NCI-H345 treated with DMSO at 0.1 percent for 48 hours (cell line): ENCODE measurements around the gene NAPEPLD.
"Not testable (repeated sequence)": the region's sequence is repeated elsewhere in the genome, so short reads cannot be mapped to it uniquely, and the experiment has no call there.

Source experiments
- DNase-seq: peaks from one replicate; lab custom pipeline; 2025; ENCODE audit not compliant: unreplicated experiment; lab: John Stamatoyannopoulos, UW

NAPEPLD gene

DNA sequence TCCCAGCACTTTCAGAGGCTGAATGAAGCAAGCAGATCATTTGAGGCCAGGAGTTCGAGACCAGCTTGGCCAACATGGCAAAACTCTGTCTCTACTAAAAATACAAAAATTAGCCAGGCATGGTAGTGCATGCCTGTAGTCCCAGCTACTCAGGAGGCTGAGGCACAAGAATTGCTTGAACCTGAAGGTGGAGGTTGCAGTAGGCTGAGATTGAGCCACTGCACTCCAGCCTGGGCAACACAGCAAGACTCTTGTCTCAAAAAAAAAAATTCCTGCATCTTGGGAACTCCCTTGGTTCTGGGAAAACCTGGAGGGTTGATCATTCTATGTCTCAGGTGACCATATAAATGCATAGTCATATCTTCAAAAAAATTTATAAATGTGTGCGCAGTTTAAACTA, 4.1 kb downstream of the NAPEPLD start:
- DNase-seq, result not testable (repeated sequence)

GRCh38 chr7:103143868-103144267, 5.0 kb downstream of the NAPEPLD start:
- no peak for DNase-seq

GRCh38 chr7:103142494-103142893, 6.4 kb downstream of the NAPEPLD start:
- DNase-seq, result no peak

- no peak for DNase-seq
Measured at GRCh38 chr7:103141753-103142404, 7.0 kb downstream of the NAPEPLD start.

- no peak for DNase-seq
Measured at GRCh38 chr7:103140685-103141084, 8.2 kb downstream of the NAPEPLD start.

DNA sequence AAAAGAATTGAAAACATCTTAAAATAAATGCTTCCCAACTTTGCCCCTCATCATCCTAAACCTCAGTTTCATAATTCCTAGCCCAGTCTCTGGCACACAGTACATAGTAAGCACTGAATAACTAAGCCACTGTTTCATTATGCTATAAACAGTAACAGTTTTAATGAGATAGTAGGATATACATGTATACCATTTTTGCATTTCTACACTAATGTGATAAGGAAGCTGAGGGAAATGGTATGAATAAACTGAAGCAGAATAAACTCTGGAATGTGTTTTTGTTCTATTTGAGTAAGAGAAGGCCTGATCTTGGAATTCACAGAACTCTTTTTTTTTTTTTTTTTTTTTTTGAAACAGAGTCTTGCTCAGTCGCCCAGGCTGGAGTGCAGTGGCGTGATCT, 8.8 kb downstream of the NAPEPLD start:
- no peak for DNase-seq

GRCh38 chr7:103134836-103135554, 13.9 kb downstream of the NAPEPLD start:
- DNase-seq, result no peak

- no peak for DNase-seq
Measured at GRCh38 chr7:103132995-103133688, 15.8 kb downstream of the NAPEPLD start.

GRCh38 chr7:103130901-103131624, 17.8 kb downstream of the NAPEPLD start:
- no peak for DNase-seq

DNA sequence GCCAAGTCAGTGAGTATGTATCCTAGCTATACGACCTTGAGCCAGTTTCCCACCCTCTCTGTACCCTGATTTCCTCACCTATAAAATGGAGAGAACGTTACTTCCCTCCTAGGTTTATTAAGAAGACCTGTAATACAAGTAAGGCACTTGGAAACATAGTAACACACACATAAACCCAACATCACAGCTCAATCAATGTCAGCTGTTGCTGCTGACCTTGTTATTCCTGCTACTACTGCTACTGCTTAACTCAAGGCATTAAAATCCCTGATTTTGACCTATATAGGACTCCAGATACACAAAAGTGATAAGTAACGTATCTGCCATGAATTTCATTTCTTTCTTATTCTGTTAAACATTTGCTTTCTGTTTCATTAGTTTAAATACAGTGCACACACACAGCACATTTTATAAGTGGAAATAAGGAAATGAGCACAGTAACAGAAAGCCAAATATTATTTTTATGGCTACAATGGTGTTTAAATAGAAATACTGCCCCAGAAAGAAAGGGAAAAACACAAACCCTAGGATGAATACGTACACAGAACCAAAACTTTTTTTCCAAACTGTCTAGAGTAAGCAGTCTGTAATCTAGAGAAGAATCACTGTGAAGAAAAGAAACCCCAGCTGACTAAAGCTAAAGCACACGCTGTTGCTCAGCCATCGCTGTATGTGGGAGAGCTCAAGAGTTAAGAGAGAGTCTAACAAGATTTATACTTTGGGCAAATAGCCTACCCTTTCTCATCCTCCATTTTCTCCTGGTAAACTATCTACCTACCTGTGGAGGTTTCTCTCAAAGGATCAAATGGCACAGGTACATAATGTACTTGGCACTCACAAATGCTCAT, 19.0 kb downstream of the NAPEPLD start:
- DNase-seq, result no peak

DNA sequence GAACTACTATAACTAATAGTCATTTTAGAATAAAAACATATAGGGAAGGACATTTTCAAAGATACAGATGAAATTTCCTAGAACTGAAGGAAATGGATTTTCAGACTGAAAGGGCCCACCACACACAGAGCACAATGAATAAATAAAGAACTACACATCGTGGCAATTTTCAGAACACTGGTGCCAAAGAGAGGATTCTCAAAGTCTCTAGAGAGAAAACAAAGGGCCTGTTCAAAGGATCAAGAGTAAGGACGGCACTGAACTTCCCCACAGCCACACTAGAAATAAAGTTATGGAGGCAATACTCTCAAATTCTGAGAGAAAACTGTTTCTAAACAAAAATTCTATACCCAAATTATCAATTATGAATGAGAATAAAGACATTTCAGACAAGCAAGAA, 21.9 kb downstream of the NAPEPLD start:
- no peak for DNase-seq

- DNase-seq, result no peak
Measured at GRCh38 chr7:103124429-103124979, 24.4 kb downstream of the NAPEPLD start.

- DNase-seq, result no peak
Measured at GRCh38 chr7:103123529-103123928, 25.4 kb downstream of the NAPEPLD start.

GRCh38 chr7:103121641-103122040, 27.3 kb downstream of the NAPEPLD start:
- no peak for DNase-seq

- no peak for DNase-seq
Measured at GRCh38 chr7:103120362-103120761, 28.5 kb downstream of the NAPEPLD start.

DNA sequence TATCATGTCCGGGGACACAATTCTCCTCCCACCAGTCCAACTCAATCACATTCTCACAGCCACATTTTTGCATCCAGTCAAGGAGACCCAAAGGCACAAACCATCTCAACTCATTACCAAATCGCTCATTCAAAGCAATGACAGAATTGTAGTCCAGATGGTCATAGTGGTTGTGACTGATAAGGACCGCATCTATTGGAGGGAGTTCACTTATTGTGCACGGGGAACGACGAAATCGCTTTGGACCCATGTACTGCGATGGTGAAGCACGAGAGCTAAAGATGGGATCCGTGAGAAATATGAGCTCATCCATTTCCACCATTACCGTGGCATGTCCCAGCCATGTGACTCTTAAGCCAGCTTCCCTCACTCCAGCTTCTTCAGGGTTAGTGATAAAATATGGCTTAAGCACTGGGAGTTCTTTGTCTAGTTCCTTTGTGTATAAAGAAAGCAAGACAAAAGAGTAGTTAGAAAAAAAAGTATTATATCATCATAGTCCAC, 29.1 kb downstream of the NAPEPLD start:
- DNase-seq, result no peak

- no peak for DNase-seq
Measured at GRCh38 chr7:103117465-103117864, 31.4 kb downstream of the NAPEPLD start.

DNA sequence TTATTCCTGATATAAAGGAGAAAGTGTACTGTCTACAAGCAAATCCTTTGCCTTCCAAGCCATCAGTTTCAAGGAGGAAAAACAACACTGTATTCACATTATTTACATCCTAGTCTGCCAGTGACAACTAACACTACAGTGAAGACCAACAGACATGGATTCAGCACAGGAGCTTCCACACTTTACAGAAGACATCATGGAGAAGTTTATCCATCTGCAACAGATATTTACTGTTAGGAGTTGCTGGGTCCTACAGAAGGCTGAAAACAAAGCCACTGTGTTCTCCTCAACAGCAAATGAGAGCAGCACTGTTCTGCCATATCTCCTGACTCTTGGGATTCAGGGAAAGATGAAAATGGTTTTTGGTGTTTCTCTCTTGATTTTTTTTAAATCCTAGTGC, 31.9 kb downstream of the NAPEPLD start:
- DNase-seq, result no peak

DNA sequence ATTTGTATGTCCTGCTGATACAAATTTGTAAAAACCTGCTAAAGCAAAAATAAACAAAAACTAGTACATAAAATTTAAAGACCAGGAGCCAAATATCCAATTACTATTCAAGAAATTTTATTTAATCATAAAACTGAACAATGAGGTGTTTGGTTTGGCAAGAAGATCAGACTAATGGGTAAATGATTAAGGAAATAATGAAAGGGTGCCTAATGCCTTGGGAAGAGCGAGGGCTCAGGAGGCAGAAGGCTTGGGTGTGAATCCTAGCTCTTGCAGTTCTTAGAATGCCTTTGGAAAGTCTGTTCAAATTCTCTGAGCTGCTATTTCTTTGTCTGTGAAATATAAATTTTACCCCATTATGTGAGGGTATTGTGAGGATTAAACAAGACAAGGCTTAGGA, 32.4 kb downstream of the NAPEPLD start:
- no peak for DNase-seq

- DNase-seq, result no peak
Measured at GRCh38 chr7:103115771-103116170, 33.1 kb downstream of the NAPEPLD start.
